Osteocyte (in vitro differentiated cells): Measurements from ENCODE around the gene KRTAP10-5. TPM values are rescaled to one million over a fixed set of nuclear protein-coding genes. Genes with fewer than 3 reads are reported as not detected.

Experiments
- DNase-seq: peaks from one replicate; pipeline ENCODE4 v3.0.0; 2021; ENCODE audit warnings: mixed read lengths; ENCODE audit not compliant: unreplicated experiment; ENCODE audit errors: extremely low spot score
- H3K27ac Mint-ChIP-seq: one replicate; pipeline ENCODE4 v1.8.0; 2021; ENCODE audit warnings: mild to moderate bottlenecking, mixed read lengths; ENCODE audit not compliant: unreplicated experiment
- H3K27me3 Mint-ChIP-seq: one replicate; pipeline ENCODE4 v1.8.0; 2021; ENCODE audit warnings: mixed read lengths; ENCODE audit not compliant: unreplicated experiment
- H3K36me3 Mint-ChIP-seq: one replicate; pipeline ENCODE4 v1.8.0; 2021; ENCODE audit warnings: mixed read lengths; ENCODE audit not compliant: unreplicated experiment
- H3K4me1 Mint-ChIP-seq: one replicate; pipeline ENCODE4 v1.8.0; 2021; ENCODE audit warnings: mixed read lengths; ENCODE audit not compliant: unreplicated experiment
- H3K4me3 Mint-ChIP-seq: one replicate; pipeline ENCODE4 v1.8.0; 2021; ENCODE audit warnings: mild to moderate bottlenecking, moderate library complexity, mixed read lengths; ENCODE audit not compliant: unreplicated experiment
- H3K9me3 Mint-ChIP-seq: one replicate; pipeline ENCODE4 v1.8.0; 2021; ENCODE audit warnings: mixed read lengths; ENCODE audit not compliant: unreplicated experiment
- total RNA-seq: library from RNA; stranded (reverse); gene quantifications from 2 replicates; pipeline ENCODE4 v1.2.1, GENCODE V29; 2021
- TF ChIP-seq, protein P1 (sequence below): fragments of 200-600 bp; sonication (generic); IDR thresholded peaks from 2 replicates; pipeline ENCODE4 v1.5.0; 2021; ENCODE audit warnings: antibody characterized with exemption, mild to moderate bottlenecking, moderate library complexity

The KRTAP10-5 gene
- total RNA-seq, 1 donor from 2014 or later = not detected

DNA sequence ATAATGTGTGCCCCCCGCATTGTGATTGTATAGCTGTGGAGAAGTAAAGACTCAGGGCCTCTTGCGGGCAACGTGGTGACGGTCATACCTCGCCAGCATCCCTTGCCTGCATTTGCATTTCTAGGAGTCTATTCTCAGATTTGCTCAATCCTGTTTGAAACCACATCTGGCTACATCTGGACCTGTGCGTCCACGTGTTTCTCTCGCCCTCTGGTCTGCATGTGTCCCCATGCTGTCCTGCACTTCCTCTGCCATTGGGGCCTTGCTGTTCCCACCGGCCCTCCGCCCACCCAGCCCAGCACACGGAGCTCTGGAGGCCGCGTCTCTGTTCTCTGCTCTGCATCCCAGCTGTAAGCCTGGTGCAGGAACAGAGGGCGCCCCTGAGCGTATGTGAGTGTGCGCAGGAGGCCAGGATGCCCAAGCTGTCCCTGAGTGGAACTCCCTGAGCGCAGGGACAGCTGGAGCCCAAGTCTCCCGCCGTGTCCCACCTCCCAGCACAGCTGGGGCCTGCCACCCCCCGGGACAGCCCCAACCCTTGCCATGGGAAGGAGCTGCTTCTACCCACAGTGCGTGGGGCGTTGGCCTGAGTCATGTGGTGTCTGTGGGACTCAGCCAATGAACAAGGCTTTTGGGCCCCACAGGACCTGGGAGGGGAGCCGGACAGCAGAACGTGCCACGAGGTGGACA lies 30.7 kb downstream of the KRTAP10-5 start:
- Mint-ChIP-seq H3K36me3 (peaks cover 5% of the 10 kb centered on the region), H3K4me3 (no peak overlapping the region), H3K27ac (no peak overlapping the region), H3K27me3 (peaks cover 41% of the 10 kb centered on the region), H3K9me3 (peaks cover 16% of the 10 kb centered on the region), H3K4me1 (peaks cover 3% of the 10 kb centered on the region)
- TF ChIP-seq, protein P1, sequence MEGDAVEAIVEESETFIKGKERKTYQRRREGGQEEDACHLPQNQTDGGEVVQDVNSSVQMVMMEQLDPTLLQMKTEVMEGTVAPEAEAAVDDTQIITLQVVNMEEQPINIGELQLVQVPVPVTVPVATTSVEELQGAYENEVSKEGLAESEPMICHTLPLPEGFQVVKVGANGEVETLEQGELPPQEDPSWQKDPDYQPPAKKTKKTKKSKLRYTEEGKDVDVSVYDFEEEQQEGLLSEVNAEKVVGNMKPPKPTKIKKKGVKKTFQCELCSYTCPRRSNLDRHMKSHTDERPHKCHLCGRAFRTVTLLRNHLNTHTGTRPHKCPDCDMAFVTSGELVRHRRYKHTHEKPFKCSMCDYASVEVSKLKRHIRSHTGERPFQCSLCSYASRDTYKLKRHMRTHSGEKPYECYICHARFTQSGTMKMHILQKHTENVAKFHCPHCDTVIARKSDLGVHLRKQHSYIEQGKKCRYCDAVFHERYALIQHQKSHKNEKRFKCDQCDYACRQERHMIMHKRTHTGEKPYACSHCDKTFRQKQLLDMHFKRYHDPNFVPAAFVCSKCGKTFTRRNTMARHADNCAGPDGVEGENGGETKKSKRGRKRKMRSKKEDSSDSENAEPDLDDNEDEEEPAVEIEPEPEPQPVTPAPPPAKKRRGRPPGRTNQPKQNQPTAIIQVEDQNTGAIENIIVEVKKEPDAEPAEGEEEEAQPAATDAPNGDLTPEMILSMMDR = no peak
- DNase-seq = no peak

DNA sequence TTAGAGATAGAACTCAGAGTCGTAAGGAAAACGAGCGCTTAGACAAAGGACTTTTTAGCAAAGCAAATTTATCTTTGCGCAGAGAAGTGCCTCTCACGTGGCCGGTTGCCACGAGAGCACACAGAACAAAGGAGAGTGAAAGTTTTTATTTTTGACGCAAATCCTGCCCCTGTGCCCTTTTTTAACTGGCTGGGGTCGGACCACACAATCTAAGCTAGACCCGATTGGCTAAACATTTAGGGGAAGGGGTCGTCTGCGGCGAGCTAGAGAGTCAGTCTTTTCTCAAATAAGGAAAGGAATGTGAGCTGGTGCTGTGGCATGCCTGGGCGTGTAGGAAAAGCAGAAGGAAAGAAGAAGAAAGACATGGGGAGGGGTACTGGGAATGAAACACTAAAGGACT lies 31.5 kb downstream of the KRTAP10-5 start:
- H3K27ac Mint-ChIP-seq = no peak overlapping the region
- H3K27me3 Mint-ChIP-seq = peaks cover 34% of the 10 kb centered on the region
- no peak overlapping the region for H3K4me3 Mint-ChIP-seq
- H3K4me1 Mint-ChIP-seq = peaks cover 3% of the 10 kb centered on the region
- TF ChIP-seq, protein P1 = no peak
- peaks cover 16% of the 10 kb centered on the region for H3K9me3 Mint-ChIP-seq
- no peak for DNase-seq
- peaks cover 5% of the 10 kb centered on the region for H3K36me3 Mint-ChIP-seq

DNA sequence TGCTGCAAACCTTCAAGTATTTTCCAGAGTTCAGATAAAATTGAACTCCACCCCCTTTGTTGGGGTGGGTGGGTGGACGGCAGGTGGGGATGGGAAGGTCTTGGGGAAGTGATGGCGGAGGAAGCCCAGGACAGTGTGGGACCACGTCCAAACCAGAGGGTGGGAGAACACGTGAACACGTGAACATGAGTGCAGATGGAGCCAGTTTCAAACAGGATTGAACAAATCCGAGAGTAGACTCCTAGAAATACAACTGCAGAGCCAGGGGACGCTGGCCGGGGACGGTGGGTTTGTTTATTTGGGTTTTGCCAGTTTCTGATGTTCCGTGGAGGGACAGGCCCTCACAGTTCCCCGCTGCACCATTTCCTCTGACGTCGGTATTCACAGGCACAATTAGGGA lies 32.0 kb downstream of the KRTAP10-5 start:
- H3K4me1 Mint-ChIP-seq = peaks cover 3% of the 10 kb centered on the region
- TF ChIP-seq, protein P1 = no peak
- H3K36me3 Mint-ChIP-seq = peaks cover 5% of the 10 kb centered on the region
- H3K27ac Mint-ChIP-seq = no peak overlapping the region
- DNase-seq = no peak
- H3K9me3 Mint-ChIP-seq = peaks cover 16% of the 10 kb centered on the region
- no peak overlapping the region for H3K4me3 Mint-ChIP-seq
- H3K27me3 Mint-ChIP-seq = peaks cover 29% of the 10 kb centered on the region

DNA sequence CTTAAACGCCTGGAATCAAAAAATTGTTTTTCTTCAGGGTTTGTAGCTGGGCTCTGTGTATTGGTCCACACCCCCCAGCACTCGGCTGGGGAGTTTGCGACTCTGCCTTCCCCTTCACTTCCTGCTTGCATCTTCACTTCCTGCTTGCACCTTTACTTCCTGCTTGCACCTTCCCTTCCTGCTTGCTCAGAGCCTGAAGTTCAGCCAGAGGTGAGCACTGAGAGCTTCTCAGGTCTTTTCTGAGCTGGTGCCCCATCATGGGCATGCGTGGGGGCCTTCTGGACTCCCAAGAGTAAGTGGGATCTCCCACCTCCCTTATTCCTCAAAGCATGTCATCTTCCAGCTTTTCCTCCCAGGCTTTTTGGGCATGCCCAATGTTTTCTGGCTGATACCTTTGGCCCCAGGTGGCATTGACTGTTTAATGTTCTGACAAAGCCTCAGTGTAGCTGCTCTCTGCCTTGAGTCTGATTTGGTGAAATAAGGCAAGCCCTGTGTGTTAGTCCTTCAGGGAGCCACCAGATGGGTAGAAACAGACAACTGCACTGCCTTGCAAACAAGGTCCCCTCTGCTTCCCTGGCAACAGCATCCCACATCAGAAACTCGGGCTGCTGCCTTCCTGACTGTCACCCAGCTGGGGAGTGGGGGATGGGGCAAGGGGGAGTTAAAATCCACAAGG lies 32.6 kb downstream of the KRTAP10-5 start:
- DNase-seq = no peak
- peaks cover 16% of the 10 kb centered on the region for H3K9me3 Mint-ChIP-seq
- no peak overlapping the region for H3K27ac Mint-ChIP-seq
- H3K36me3 Mint-ChIP-seq = peaks cover 5% of the 10 kb centered on the region
- TF ChIP-seq, protein P1 = no peak
- H3K4me3 Mint-ChIP-seq = no peak overlapping the region
- peaks cover 3% of the 10 kb centered on the region for H3K4me1 Mint-ChIP-seq
- H3K27me3 Mint-ChIP-seq = peaks cover 23% of the 10 kb centered on the region

DNA sequence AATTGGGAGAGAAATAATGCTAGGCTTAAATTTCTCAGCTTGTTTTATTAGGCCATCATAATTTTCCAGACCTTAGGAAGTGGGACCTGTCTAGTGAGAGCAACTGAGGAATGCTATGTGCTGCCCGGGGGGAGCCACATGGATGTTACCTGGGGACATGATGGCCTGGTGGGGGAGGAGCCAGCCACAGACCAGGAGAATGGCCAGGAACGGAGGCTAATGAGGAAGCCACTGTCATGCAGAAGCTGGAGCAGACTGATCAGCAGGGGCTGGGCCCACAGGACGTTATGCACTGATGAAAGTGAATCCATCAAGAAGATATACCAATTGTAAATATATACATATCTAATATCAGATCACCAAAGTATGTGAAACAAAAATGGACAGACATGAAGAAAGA lies 35.8 kb downstream of the KRTAP10-5 start:
- no peak for DNase-seq
- Mint-ChIP-seq H3K9me3 (peaks cover 16% of the 10 kb centered on the region), H3K4me3 (no peak overlapping the region), H3K4me1 (peaks cover 3% of the 10 kb centered on the region), H3K27me3 (peaks cover 18% of the 10 kb centered on the region), H3K27ac (no peak overlapping the region), H3K36me3 (peaks cover 5% of the 10 kb centered on the region)
- TF ChIP-seq, protein P1 = no peak
